Tibial nerve (tissue), 3 donors: ENCODE measurements around the gene TMEM168.
"Not testable (repeated sequence)": the region's sequence is repeated elsewhere in the genome, so short reads cannot be mapped to it uniquely, and the experiment has no call there.

Experiments
- EP300 ChIP-seq, 2 donors: sonication (generic); formaldehyde crosslinking; IDR thresholded peaks; one replicate each; pipeline ENCODE4 v1.6.1; 2017; ENCODE audit warnings: antibody characterized with exemption in 2 of 2, mild to moderate bottlenecking in 1 of 2
- POLR2A ChIP-seq, 2 donors: fragments of 450-650 bp; IDR thresholded peaks; one replicate each; pipeline ENCODE4 v1.6.1; 2017; ENCODE audit warnings: antibody characterized with exemption in 2 of 2, mild to moderate bottlenecking in 2 of 2, moderate library complexity in 2 of 2

DNA sequence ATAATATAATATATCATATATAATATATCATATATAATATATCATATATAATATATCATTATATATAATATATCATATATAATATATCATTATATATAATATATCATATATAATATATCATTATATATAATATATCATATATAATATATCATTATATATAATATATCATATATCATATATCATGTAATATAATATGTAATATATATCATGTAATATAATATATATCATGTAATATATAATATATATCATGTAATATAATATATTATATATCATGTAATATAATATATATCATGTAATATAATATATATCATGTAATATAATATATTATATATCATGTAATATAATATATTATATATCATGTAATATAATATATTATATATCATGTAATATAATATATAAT lies 6.4 kb upstream of the TMEM168 start:
- not testable (repeated sequence) for TF ChIP-seq POLR2A, EP300 (IDR thresholded peaks at IDR 0.05)
